ENCODE results near the gene CPA2. TPM values are rescaled to one million over a fixed set of nuclear protein-coding genes. Genes with fewer than 3 reads are reported as not detected.
"Not testable (repeated sequence)": the region's sequence is repeated elsewhere in the genome, so short reads cannot be mapped to it uniquely, and the experiment has no call there.

The CPA2 gene
- total RNA-seq, 2 experiments from 2014 or later: not detected

- ATAC-seq (no peak), DNase-seq (no peak)
- H3K9me3 Mint-ChIP-seq: no peaks in the 10 kb centered on the region
- no peak overlapping the region for H3K4me3 Mint-ChIP-seq
- no peaks in the 10 kb centered on the region for H3K36me3 Mint-ChIP-seq (ENCODE audit: low read depth)
- H3K4me1 Mint-ChIP-seq (ENCODE audit: low read depth): no peaks in the 10 kb centered on the region
- intact Hi-C loops (cut with micrococcal nuclease): no loop called here
- H3K27ac Mint-ChIP-seq: no peak overlapping the region
- no peak for TF ChIP-seq CTCF (IDR thresholded peaks at IDR 0.05)
- ChIA-PET POLR2A (no interaction called here), CTCF (no interaction called here)
- H3K27me3 Mint-ChIP-seq: no peaks in the 10 kb centered on the region
Observed at GRCh38 chr7:130224210-130224609, 42.5 kb upstream of the CPA2 start.

GRCh38 chr7:130224923-130225322, 41.7 kb upstream of the CPA2 start:
- H3K36me3 Mint-ChIP-seq (ENCODE audit: low read depth); DNase-seq; H3K27me3 Mint-ChIP-seq; POLR2A ChIA-PET; ATAC-seq; H3K27ac Mint-ChIP-seq; intact Hi-C loops (cut with micrococcal nuclease); H3K9me3 Mint-ChIP-seq; H3K4me3 Mint-ChIP-seq; CTCF ChIA-PET; H3K4me1 Mint-ChIP-seq (ENCODE audit: low read depth): not testable (repeated sequence)

- Mint-ChIP-seq H3K9me3 (no peaks in the 10 kb centered on the region), H3K4me1 (ENCODE audit: low read depth) (no peaks in the 10 kb centered on the region), H3K4me3 (no peak overlapping the region), H3K27ac (no peak overlapping the region), H3K36me3 (ENCODE audit: low read depth) (no peaks in the 10 kb centered on the region), H3K27me3 (no peaks in the 10 kb centered on the region)
- intact Hi-C loops (cut with micrococcal nuclease): no loop called here
- TF ChIP-seq CTCF (IDR thresholded peaks at IDR 0.05): no peak
- CTCF ChIA-PET: no interaction called here
- DNase-seq (no peak), ATAC-seq (no peak)
- POLR2A ChIA-PET: no interaction called here
Observed at GRCh38 chr7:130226333-130226732, 40.3 kb upstream of the CPA2 start.

GRCh38 chr7:130227883-130228575, 38.6 kb upstream of the CPA2 start:
- ATAC-seq (no peak), DNase-seq (no peak)
- Mint-ChIP-seq H3K36me3 (ENCODE audit: low read depth) (no peaks in the 10 kb centered on the region), H3K9me3 (no peaks in the 10 kb centered on the region), H3K4me1 (ENCODE audit: low read depth) (no peaks in the 10 kb centered on the region), H3K27ac (no peak overlapping the region), H3K4me3 (no peak overlapping the region), H3K27me3 (no peaks in the 10 kb centered on the region)
- intact Hi-C loops (cut with micrococcal nuclease): no loop called here
- ChIA-PET CTCF (no interaction called here), POLR2A (interaction anchor here (0.6 kb wide), 1 partner anchor 139 kb away, joined by 3 read pairs; no protein-coding TSS in a partner anchor)
- TF ChIP-seq CTCF (IDR thresholded peaks at IDR 0.05): no peak

- Mint-ChIP-seq H3K9me3 (no peaks in the 10 kb centered on the region), H3K36me3 (ENCODE audit: low read depth) (no peaks in the 10 kb centered on the region), H3K27me3 (no peaks in the 10 kb centered on the region), H3K4me1 (ENCODE audit: low read depth) (no peaks in the 10 kb centered on the region), H3K4me3 (no peak overlapping the region), H3K27ac (no peak overlapping the region)
- intact Hi-C loops (cut with micrococcal nuclease): no loop called here
- TF ChIP-seq CTCF (IDR thresholded peaks at IDR 0.05): no peak
- ChIA-PET CTCF (no interaction called here), POLR2A (interaction anchor here (0.6 kb wide), 1 partner anchor 138 kb away, joined by 3 read pairs; no protein-coding TSS in a partner anchor)
- no peak for DNase-seq
- ATAC-seq: no peak
Observed at GRCh38 chr7:130228840-130229502, 37.7 kb upstream of the CPA2 start.

- ATAC-seq; CTCF ChIA-PET; H3K36me3 Mint-ChIP-seq (ENCODE audit: low read depth); H3K9me3 Mint-ChIP-seq; H3K4me1 Mint-ChIP-seq (ENCODE audit: low read depth); H3K27ac Mint-ChIP-seq; POLR2A ChIA-PET; H3K27me3 Mint-ChIP-seq; H3K4me3 Mint-ChIP-seq; DNase-seq; intact Hi-C loops (cut with micrococcal nuclease): not testable (repeated sequence)
Observed at GRCh38 chr7:130229981-130230380, 36.7 kb upstream of the CPA2 start.

All from activated CD8-positive, alpha-beta T cell treated with anti-CD3 and anti-CD28 coated beads for 36 hours (primary cell).